HepG2 (cell line): Measurements from ENCODE around the gene CYP46A1. TPM values are rescaled to one million over a fixed set of nuclear protein-coding genes. Genes with fewer than 3 reads are reported as not detected.

Source experiments
- ATAC-seq: fragments of 200-7000 bp; cut with Tn5 transposase; 3 replicates; pipeline ENCODE4 v1.9.1; 2020; ENCODE audit warnings: mild to moderate bottlenecking, moderate library complexity
- BruUV-seq: library from RNA; stranded (reverse); fragments of 400-500 nt; replicated peaks from 2 replicates; lab custom pipeline; 2021; lab: Mats Ljungman, UMichigan
- CTCF ChIA-PET: fragments of 300-600 bp; formaldehyde crosslinking; extraction: SDS; loops from one replicate; lab custom pipeline; 2021; ENCODE audit warnings: low total read pairs, inconsistent platforms, low intra/inter-chr PET ratio; lab: Yijun Ruan, JAX
- POLR2A ChIA-PET: fragments of 350-600 bp; sonication (Branson Sonifier 250); formaldehyde crosslinking; loops from one replicate; lab custom pipeline; 2020; ENCODE audit warnings: antibody characterized with exemption, inconsistent platforms; lab: Yijun Ruan, JAX
- DNase-seq: peaks from one replicate; pipeline ENCODE4 v3.0.0-alpha.2; 2015; ENCODE audit warnings: low spot score
- FAIRE-seq: peaks from 3 replicates; lab custom pipeline; 2011; peaks lifted over from hg19 to GRCh38; lab: Jason Lieb, UNC
- H2AFZ ChIP-seq: one replicate; pipeline ENCODE4 v1.6.1; 2011; ENCODE audit warnings: low read length, inconsistent platforms
- H3K27ac ChIP-seq: fragments of 300-600 bp; 3 replicates; pipeline ENCODE4 v1.8.0; 2011; ENCODE audit warnings: mixed run types, mild to moderate bottlenecking, mixed read lengths, low read length, inconsistent platforms; ENCODE audit not compliant: insufficient read depth; ENCODE audit errors: extremely low read length
- H3K27me3 ChIP-seq, 2 experiments: fragments of 200-600 bp in 1 of 2; 2 replicates in 1 of 2; 3 replicates in 1 of 2; pipeline versions ENCODE4 v1.6.0 to v1.8.0; 2011; ENCODE audit warnings: low read length in 2 of 2, mild to moderate bottlenecking in 2 of 2, moderate library complexity in 2 of 2, inconsistent platforms in 1 of 2; ENCODE audit not compliant: insufficient read depth in 2 of 2, control insufficient read depth in 1 of 2
- H3K36me3 ChIP-seq, 2 experiments: fragments of 200-600 bp in 1 of 2; replicated peaks in 1 of 2; 2 replicates in 1 of 2; 3 replicates in 1 of 2; pipeline versions ENCODE4 v1.5.1 to v1.8.0; 2011; ENCODE audit warnings: low read length in 2 of 2, inconsistent platforms in 1 of 2; ENCODE audit not compliant: insufficient read depth in 2 of 2, control insufficient read depth in 1 of 2
- H3K4me1 ChIP-seq: 2 replicates; pipeline ENCODE4 v1.5.1; 2012; ENCODE audit warnings: low read length, inconsistent platforms; ENCODE audit not compliant: insufficient read depth
- H3K4me2 ChIP-seq: 2 replicates; pipeline ENCODE4 v1.6.0; 2011; ENCODE audit warnings: low read depth, low read length, inconsistent platforms
- H3K4me3 ChIP-seq, 3 experiments: fragments of 200-600 bp in 1 of 3; sonication (generic), shearing (Covaris generic) in 1 of 3; replicated peaks in 1 of 3; 2 replicates each; pipeline ENCODE4 v1.5.1; 2011 to 2016; ENCODE audit warnings: low read length in 3 of 3, inconsistent platforms in 2 of 3, low read depth in 2 of 3, mild to moderate bottlenecking in 2 of 3, control low read depth in 1 of 3, mixed read lengths in 1 of 3; ENCODE audit not compliant: insufficient read depth in 1 of 3
- H3K79me2 ChIP-seq: one replicate; pipeline ENCODE4 v1.6.1; 2011; ENCODE audit warnings: low read length, inconsistent platforms; ENCODE audit not compliant: insufficient read depth
- H3K9ac ChIP-seq: 2 replicates; pipeline ENCODE4 v1.6.0; 2011; ENCODE audit warnings: mild to moderate bottlenecking, low read depth, low read length, inconsistent platforms; ENCODE audit not compliant: insufficient read depth
- H3K9me3 ChIP-seq: 2 replicates; pipeline ENCODE4 v1.5.1; 2012; ENCODE audit warnings: mild to moderate bottlenecking, low read length
- H4K20me1 ChIP-seq: 2 replicates; pipeline ENCODE4 v1.6.0; 2011; ENCODE audit warnings: inconsistent platforms, mild to moderate bottlenecking, low read length, moderate library complexity; ENCODE audit not compliant: insufficient read depth
- ATF3 ChIP-seq: sonication (generic); formaldehyde crosslinking; IDR thresholded peaks from 2 replicates; pipeline ENCODE4 v1.4.0; 2020; ENCODE audit warnings: missing genetic modification reagents
- FOXJ3 ChIP-seq: sonication (generic); formaldehyde crosslinking; IDR thresholded peaks from 2 replicates; pipeline ENCODE4 v1.4.0; 2020; ENCODE audit warnings: missing genetic modification reagents, mild to moderate bottlenecking, borderline replicate concordance
- FOXK1 ChIP-seq: sonication (generic); formaldehyde crosslinking; IDR thresholded peaks from 2 replicates; pipeline ENCODE4 v1.4.0; 2020; ENCODE audit warnings: low read depth, missing genetic modification reagents, borderline replicate concordance
- FOXO4 ChIP-seq: sonication (generic); formaldehyde crosslinking; conservative IDR thresholded peaks from 2 replicates; pipeline ENCODE4 v1.8.1; 2023; ENCODE audit warnings: missing genetic modification reagents
- GZF1 ChIP-seq: sonication (generic); formaldehyde crosslinking; IDR thresholded peaks from 2 replicates; pipeline ENCODE4 v1.5.1; 2020; ENCODE audit warnings: mild to moderate bottlenecking, missing genetic modification reagents
- HINFP ChIP-seq: sonication (generic); formaldehyde crosslinking; IDR thresholded peaks from 2 replicates; pipeline ENCODE4 v1.4.0; 2020; ENCODE audit warnings: low read depth, mild to moderate bottlenecking, missing genetic modification reagents
- MBD4 ChIP-seq: IDR thresholded peaks from 2 replicates; pipeline ENCODE4 v1.6.1; 2012; ENCODE audit warnings: low read length, inconsistent platforms, borderline replicate concordance
- ONECUT2 ChIP-seq: sonication (generic); formaldehyde crosslinking; IDR thresholded peaks from 2 replicates; pipeline ENCODE4 v1.4.0; 2020; ENCODE audit warnings: missing genetic modification reagents
- SMARCC2 ChIP-seq: fragments of 450-650 bp; IDR thresholded peaks from 2 replicates; pipeline ENCODE4 v1.6.1; 2017; ENCODE audit warnings: antibody characterized with exemption, mild to moderate bottlenecking
- SMC3 ChIP-seq: IDR thresholded peaks from 2 replicates; pipeline ENCODE4 v1.6.1; 2011; ENCODE audit warnings: low read length, improper control_type of control experiment
- STAG1 ChIP-seq: sonication (generic); formaldehyde crosslinking; IDR thresholded peaks from 2 replicates; pipeline ENCODE4 v1.4.0; 2020; ENCODE audit warnings: missing genetic modification reagents
- TBL1XR1 ChIP-seq: fragments of 150-350 bp; IDR thresholded peaks from 2 replicates; pipeline ENCODE4 v1.6.1; 2014; ENCODE audit warnings: borderline replicate concordance, low read length; ENCODE audit not compliant: partially characterized antibody
- TCF12 ChIP-seq, 2 experiments: fragments of 450-650 bp in 1 of 2; sonication (generic) in 1 of 2; formaldehyde crosslinking in 1 of 2; IDR thresholded peaks; 2 replicates each; pipeline versions ENCODE4 v1.6.1 to v1.8.0; 2017 to 2022; ENCODE audit warnings: antibody characterized with exemption in 1 of 2, mild to moderate bottlenecking in 1 of 2, missing genetic modification reagents in 1 of 2, moderate library complexity in 1 of 2
- TIGD3 ChIP-seq: sonication (generic); formaldehyde crosslinking; IDR thresholded peaks from 2 replicates; pipeline ENCODE4 v1.5.1; 2020; ENCODE audit warnings: mild to moderate bottlenecking, missing genetic modification reagents, borderline replicate concordance
- ZBTB8A ChIP-seq: sonication (generic); formaldehyde crosslinking; IDR thresholded peaks from 2 replicates; pipeline ENCODE4 v1.4.0; 2020; ENCODE audit warnings: mild to moderate bottlenecking, low read depth, missing genetic modification reagents, borderline replicate concordance
- ZMYM4 ChIP-seq: sonication (generic); formaldehyde crosslinking; IDR thresholded peaks from 2 replicates; pipeline ENCODE4 v1.8.1; 2023; ENCODE audit warnings: mild to moderate bottlenecking, missing genetic modification reagents
- ZNF124 ChIP-seq: sonication (generic); formaldehyde crosslinking; IDR thresholded peaks from 2 replicates; pipeline ENCODE4 v1.4.0; 2020; ENCODE audit warnings: missing genetic modification reagents
- ZNF296 ChIP-seq: sonication (generic); formaldehyde crosslinking; conservative IDR thresholded peaks from 2 replicates; pipeline ENCODE4 v1.5.0; 2020; ENCODE audit warnings: mild to moderate bottlenecking, missing genetic modification reagents
- ZNF441 ChIP-seq: sonication (generic); formaldehyde crosslinking; IDR thresholded peaks from 2 replicates; pipeline ENCODE4 v1.7.0; 2021; ENCODE audit warnings: missing genetic modification reagents, borderline replicate concordance
- ZNF530 ChIP-seq: sonication (generic); formaldehyde crosslinking; IDR thresholded peaks from 2 replicates; pipeline ENCODE4 v1.5.0; 2020; ENCODE audit warnings: low read depth, mild to moderate bottlenecking, missing genetic modification reagents
- WGBS: methylation state at CpG from one replicate; pipeline ENCODE4 v1.1.6; 2017; ENCODE audit warnings: low lambda C conversion rate; 5-methylcytosine and 5-hydroxymethylcytosine counted together
- in situ Hi-C: cut with HindIII; loops from 2 replicates; pipeline ENCODE4 v1.10.0; 2017; ENCODE audit warnings: low pct_unique_long_range_greater_than_20kb; ENCODE audit not compliant: extremely low pct_ligation_motif_present
- intact Hi-C: fragments of 100-400 bp; cut with micrococcal nuclease; formaldehyde crosslinking; loops from one replicate; pipeline ENCODE4 v1.10.0; 2022; ENCODE audit not compliant: unreplicated experiment
- polyA plus RNA-seq, 8 experiments: library from polyadenylated mRNA; depleted of rRNA in 3 of 8; stranded (reverse) in 7 of 8; unstranded in 1 of 8; fragments of >200 nt; fragmentation: Illumina TruSeq in 4 of 8; extraction: Trizol in 4 of 8; gene quantifications; 2 replicates each; pipeline versions ENCODE4 v1.2.1 to v1.2.3, GENCODE V29; 2011 to 2016; ENCODE audit warnings: low read depth in 4 of 8, missing spikeins in 1 of 8, mixed read lengths in 1 of 8; ENCODE audit not compliant: insufficient read depth in 1 of 8
- total RNA-seq, 5 experiments: library from RNA; depleted of rRNA; stranded (reverse); fragments of >200 nt; fragmentation: Illumina TruSeq; extraction: Trizol; gene quantifications; 2 replicates each; pipeline ENCODE4 v1.2.3, GENCODE V29; 2016; ENCODE audit warnings: low read depth in 1 of 5

The CYP46A1 gene
- total and polyA plus RNA-seq, 2 of the 13 experiments (the other 11 are each of a cell fraction or from before 2014, with no cell fraction given), result not detected

GRCh38 chr14:99708449-99708848, 24.4 kb downstream of the CYP46A1 start (continued):
- no peak for TF ChIP-seq ONECUT2 (CRISPR knock-in tag)
- TF ChIP-seq ZMYM4 (CRISPR knock-in tag), result no peak
- TF ChIP-seq ZNF441 (CRISPR knock-in tag), result no peak
- TF ChIP-seq, all 625 proteins: peak for 0

GRCh38 chr14:99713972-99714371, 29.9 kb downstream of the CYP46A1 start:
- no TSS peak for BruUV-seq
- Histone ChIP-seq H3K4me3 (no peak overlapping the region), H3K27ac (no peak overlapping the region), H2AFZ (no peak overlapping the region), H3K27me3 (peaks cover 2 to 9% of the 10 kb centered on the region in 2 experiments; a peak in 3 of 5 replicates), H3K79me2 (no peaks in the 10 kb centered on the region), H3K9me3 (no peaks in the 10 kb centered on the region), H3K4me2 (no peak overlapping the region), H3K9ac (no peak overlapping the region), H3K36me3 (no peaks in the 10 kb centered on the region), H3K4me1 (no peaks in the 10 kb centered on the region), H4K20me1 (no peaks in the 10 kb centered on the region)
- WGBS, result 33% methylated on average over 3 of the region's 3 CpGs
- no peak for DNase-seq
- ChIA-PET POLR2A (no interaction called here), CTCF (no interaction called here)
- TF ChIP-seq FOXJ3 (CRISPR knock-in tag) (no peak), ZBTB8A (CRISPR knock-in tag) (no peak), TBL1XR1 (no peak), ZNF530 (no peak), SMARCC2 (no peak), GZF1 (CRISPR knock-in tag) (no peak), MBD4 (no peak), TIGD3 (CRISPR knock-in tag) (no peak), FOXK1 (CRISPR knock-in tag) (no peak), ATF3 (no peak), TCF12 (IDR thresholded peaks at IDR 0.05) (no peak), TCF12 (CRISPR knock-in tag; IDR thresholded peaks at IDR 0.05) (no peak), ZNF296 (no peak), FOXO4 (CRISPR knock-in tag) (no peak), SMC3 (no peak), HINFP (no peak), STAG1 (CRISPR knock-in tag) (no peak), ZNF124 (no peak)
- in situ Hi-C loops, result no loop called here
- no peak for ATAC-seq
- FAIRE-seq, result no peak
- intact Hi-C loops, result no loop called here
